Vein endothelial cell (primary cell): ENCODE data around the gene LAMC2. TPM values are rescaled to one million over a fixed set of nuclear protein-coding genes. Genes with fewer than 3 reads are reported as not detected.

ENCODE experiments used
- total RNA-seq: library from RNA; depleted of rRNA; stranded (reverse); fragments of >200 nt; gene quantifications from 2 replicates; pipeline ENCODE4 v1.2.3, GENCODE V29; 2012

The LAMC2 gene
- 2.3 and 2.8 TPM in 2 replicates for total RNA-seq

DNA sequence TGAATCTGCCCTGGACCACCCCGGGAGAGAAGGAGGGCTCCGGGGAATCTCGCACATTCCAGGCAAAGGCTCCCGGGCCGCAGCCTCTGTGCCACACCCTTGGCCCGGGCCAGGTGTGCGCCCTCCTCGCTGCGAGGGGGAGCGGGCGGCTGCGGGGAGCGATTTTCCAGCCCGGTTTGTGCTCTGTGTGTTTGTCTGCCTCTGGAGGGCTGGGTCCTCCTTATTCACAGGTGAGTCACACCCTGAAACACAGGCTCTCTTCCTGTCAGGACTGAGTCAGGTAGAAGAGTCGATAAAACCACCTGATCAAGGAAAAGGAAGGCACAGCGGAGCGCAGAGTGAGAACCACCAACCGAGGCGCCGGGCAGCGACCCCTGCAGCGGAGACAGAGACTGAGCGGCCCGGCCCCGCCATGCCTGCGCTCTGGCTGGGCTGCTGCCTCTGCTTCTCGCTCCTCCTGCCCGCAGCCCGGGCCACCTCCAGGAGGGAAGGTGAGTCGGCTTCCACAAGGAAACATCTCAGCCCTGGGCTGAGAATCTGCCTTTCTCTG, at the start of gene LAMC2:
LAMC2 (plus strand) TSS at position 324 of the 550 bp plus-strand sequence; CDS start at position 413, 89 bp downstream.

Other genes starting within 250 kb of the LAMC2 start
- gene SHCBP1L, start 233.1 kb upstream of the LAMC2 start, total RNA-seq = 0.33 TPM in 1 of 2 replicates, not detected in the other
- gene LAMC1, start 162.8 kb upstream of the LAMC2 start, total RNA-seq = 561 and 607 TPM in 2 replicates
- gene NMNAT2, start 232.1 kb downstream of the LAMC2 start, total RNA-seq = 0.57 and 2.3 TPM in 2 replicates